GM21423 (cell line): ENCODE results near the gene HSPG2.

Experiments used
- ATAC-seq: cut with Tn5 transposase; IDR thresholded peaks from one replicate; pipeline ENCODE4 v1.9.1; 2021; ENCODE audit warnings: mild to moderate bottlenecking, moderate library complexity; ENCODE audit not compliant: unreplicated experiment

The HSPG2 gene

DNA sequence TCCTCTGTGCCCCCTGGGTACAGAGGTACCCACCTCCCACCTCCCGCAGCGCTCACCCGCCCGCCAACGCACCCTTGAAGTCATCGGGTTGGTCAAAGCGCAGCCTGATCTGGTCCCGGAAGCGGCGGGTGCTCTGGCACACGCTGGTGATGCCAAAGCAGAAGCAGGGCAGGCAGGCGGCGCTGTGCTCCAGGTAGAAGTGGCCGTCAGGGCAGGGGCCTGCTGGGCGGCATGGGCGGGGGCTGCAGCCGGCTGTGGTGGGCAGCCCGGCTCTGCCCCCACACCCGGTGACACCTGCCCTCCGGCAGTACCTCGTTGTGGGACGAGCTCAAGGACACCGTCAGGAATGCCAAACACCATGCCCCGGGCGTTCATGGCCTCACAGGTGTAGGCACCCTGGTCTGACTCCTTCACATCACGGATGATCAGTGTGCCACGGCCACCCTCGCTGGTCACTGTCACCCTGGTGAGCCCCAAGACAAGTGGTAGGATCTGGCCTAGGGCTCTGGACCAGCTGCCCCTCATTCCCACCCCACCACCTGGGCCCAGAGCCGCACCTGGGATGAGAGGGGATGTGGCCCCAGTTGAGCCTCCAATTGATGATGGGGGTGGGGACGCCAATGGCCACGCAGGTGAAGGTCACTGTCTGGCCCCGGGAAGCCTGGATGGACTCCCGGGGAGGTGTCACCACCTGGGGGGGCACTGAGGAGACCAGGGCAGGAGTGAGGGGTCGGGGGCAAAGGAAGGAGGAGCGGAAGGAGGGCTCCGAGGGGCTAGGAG is 52.5 kb downstream of the HSPG2 start:
- ATAC-seq: no peak

DNA sequence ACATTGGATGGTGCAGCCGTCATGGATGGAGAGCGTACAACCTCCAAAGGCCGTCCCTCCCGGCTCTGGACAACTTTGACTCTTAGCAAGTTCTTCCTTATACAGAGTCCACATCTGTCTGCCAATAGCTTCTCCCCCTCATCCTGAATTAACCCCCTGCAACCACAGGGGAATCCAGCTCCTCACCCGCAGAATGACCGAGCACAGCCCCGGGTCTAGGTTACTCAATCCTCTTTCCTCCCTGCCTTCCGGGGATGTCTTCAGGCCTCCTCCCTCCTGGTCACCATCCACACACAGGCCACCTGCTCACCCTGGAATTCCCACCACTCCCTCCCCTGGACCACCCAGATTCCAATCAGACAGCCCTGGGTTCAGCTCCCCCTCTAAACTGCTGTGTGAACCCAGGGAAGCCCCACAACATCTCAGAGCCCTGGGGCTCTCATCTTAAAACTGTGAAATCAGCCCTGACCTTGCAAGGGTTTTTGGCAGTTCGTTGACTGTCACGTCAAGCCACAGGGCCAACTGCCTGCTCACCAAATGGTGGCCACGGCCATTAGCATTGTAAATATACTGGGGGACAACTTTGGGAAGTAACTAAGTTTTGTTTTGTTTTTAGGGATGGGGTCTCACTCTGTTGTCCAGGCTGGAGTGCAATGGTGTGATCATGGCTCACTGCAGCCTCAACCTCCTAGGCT is 54.2 kb downstream of the HSPG2 start:
- ATAC-seq: no peak

DNA sequence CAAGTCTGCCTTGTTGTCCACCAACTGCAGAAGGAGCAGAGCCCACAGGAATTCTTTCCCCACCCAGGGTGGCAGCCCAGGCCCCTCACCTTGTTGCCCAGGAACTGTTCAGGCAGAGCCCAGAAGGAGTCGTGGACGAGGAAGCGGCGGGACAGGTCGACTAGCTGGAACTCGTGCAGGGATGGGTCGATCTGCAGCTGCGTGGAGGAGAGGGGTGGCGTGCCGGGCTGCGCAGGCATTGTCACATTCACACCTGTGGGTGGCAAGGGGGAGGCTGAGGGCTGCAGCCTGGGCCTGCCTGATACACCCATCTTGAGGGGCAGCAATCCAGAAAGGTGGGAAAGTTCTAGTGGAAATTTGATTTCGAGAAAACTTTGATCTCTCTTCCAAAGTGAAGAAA is 55.9 kb downstream of the HSPG2 start:
- no peak for ATAC-seq

DNA sequence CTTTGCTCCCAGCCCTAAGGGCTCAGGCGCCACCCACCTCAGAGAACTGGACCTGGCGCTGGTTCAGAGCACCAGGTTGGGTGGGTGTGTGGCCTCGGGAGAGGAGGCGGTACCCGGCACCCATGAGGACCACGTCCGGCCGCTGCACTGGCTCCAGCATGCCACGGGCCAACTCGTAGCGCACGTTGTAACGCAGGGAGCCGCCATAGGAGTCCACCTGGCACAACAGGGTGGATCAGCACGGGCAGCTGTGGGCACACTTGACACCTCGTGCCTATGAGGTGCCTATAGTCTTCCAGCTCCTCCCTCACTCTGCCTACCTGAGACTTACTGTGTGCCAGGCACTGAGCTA is 56.5 kb downstream of the HSPG2 start:
- ATAC-seq: no peak

DNA sequence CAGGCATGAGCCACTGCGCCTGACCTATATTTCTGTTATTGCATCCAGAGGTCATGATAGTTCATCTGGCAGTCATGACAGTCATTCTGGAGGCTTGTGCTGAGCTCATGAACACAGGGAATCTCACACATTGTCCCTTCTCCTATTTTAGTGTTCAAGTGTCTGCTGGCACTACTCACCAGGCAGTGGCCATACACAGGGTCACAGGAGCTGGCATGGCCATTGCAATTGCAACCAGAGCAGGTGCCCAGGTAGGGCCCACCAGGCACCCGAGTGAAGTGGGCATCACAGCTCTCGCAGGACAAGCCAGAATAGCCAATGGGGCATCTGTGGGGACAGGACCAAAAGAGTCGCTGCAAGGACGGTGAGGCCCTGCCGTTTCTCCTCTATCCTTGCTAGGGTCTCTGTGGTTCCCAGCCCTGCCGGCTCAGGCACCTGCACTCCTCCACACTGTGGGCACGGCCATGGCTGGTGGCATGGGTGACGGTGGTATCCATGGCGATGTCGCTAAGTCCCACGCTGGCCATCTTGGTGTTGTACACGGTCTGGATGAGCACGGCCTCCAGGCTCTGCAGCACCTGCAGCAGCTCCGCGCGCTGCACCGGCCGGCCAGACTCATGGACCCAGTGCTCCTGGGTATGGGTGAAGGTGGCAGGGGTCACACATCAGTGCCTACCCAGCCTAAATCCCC is 57.0 kb downstream of the HSPG2 start:
- ATAC-seq: no peak

DNA sequence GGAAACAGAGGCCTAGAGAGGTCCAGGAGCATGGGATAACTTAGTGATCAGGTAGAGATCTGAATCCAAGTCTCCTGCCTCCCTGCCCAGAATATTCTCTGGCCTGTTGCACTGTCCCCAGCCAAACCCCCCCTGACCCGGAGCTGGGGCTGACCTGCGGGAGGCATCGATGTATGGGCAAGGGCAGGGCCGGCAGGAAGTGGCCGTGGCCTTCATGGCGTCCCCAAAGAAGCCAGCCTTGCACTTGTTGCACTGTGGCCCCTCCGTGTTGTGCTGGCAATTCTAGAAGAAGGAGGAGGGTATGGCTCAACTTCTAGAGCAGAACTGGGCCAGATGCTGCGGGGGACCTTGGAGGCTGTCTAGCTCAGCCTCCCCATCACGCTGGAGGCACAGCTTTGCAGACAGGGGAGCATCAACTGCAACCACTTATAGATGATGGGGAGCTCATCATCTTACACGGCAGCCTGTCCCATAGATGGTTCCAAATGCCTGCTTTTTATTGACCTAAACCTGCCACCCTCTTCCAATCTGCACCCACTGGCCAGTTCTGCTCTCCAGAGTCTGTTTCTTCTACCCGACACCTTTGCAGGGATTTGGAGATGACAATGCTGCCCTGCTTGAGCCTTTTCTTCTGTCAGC is 58.2 kb downstream of the HSPG2 start:
- ATAC-seq: no peak

DNA sequence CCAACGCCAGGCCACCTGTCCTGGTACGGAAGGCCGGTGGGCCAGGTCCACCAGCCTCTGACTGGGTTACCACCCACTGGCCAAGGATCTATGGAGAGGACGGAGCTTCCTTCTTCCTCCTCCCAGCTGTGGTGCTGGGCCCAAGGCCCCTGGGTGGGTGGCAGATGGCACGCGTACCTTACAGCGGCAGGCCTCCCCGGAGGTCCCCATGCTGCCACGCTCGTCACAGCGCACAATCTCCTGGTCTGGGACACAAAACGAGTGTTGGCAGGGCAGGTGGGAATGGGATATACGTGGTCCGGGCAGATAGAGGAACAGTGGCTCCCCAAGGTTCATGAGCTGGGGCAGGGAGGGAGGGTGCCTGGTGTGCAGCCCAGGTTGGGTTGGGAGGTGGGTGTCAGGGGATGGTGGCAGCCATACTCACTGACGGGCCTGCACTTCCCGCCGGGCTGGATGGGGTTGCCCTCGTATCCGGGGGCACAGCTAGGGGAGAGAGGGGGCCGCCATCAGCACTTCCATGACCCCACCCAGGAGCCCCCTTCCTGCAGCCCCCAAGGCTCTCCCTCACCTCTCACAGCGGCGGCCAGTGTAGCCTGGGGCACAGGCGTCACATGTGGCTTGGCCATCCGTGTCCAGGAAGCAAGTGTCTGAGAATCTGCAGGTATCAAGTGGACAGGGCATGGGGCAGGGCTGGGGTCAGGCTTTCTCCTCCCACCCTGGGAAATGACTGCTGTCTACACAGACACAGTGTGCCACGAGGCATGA is 58.9 kb downstream of the HSPG2 start:
- no peak for ATAC-seq

DNA sequence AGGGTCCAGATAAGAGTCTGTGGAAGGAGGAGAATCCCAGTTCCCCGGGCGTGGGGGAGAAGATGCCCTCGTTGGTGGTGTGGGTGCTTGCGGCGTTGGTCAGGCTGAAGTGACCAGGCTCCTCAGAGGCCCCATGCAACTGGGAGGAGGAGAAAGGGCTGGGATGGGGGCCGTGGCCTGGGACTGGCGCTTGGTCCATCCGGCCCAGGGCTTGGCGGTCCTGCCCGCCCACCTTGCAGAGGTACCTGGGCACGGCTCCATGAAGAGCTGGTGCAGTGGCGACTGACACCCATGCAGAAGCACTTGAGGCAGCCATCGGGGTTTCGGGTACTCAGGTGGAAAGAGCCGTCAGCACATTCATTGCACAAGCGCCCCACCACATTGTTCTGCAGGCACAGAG is 60.8 kb downstream of the HSPG2 start:
- no peak for ATAC-seq

DNA sequence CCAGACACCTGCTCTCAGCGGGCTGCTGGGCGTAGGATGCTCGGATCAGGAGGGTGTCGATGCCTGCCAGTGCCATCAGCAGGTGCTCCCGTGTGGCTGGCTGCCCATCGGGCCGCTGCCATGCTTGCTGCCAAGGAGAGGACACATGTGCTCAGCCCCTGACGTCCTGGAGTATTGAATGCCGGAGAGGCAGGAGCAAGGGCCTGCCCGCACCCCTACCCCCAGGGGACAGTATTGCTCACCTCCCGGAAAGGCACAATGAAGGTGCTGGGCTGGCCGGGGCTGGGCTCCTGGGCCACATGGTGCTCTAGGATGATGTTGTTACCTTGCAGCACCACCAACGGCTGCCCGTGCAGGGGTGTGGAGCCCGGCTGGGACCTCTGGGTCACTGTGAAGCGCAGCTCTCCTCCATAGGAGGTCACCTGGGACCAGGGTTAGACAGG is 61.5 kb downstream of the HSPG2 start:
- ATAC-seq: no peak

DNA sequence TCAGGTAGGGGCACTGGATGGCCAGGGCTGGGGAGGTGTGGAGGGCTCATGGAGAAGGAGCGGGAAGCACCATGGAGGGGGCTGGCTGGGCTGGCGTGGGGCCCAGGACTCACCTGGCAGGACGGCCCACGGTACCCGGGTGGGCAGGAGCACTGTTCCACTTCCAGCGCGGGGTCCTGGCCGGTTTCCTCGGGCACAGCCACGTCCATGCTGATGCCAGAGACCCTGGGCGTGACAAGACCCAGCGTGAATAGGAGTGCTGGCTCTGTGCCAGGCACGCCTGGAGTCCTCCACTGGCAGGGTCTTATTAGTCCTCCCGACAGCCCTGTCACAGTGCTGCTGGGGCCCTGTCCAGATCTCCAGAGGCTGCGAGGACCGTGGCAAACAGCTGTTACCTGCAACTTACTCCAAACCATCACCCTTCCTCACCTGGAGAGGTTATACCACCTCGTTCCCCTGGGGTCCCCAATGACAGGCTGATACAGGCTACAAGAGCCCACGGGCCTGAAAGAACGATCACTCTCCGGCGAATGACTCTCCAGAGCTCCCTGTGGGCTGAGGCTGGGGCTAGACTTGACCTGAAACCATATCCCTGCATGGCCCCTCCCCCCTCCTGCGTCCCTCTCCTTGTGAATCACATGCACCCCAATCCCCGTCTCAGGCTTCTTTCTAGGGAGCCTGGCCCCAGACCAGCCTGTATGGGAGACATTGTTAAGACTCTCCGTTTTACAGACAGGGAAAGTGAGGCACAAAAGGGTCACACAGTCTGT is 62.1 kb downstream of the HSPG2 start:
- ATAC-seq: no peak

DNA sequence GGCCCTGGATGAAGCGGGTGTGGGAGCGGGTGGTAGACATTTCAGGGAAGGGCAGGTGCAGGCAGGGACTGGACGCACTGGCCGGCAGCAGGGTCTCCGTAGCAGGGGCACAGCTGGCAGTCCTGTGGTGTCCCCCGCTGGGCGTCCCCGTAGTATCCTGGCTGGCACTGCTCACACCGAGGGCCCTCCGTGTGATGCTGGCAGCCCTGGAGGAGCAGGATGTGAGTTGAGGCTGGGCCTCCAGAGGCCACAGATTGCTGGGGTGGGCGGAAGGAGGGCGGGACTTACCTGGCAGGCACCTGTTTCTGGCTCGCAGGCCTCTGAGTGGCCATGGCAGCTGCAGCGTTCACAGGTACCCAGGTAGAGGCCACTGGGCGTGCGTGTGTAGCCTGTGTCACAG is 62.8 kb downstream of the HSPG2 start:
- no peak for ATAC-seq

DNA sequence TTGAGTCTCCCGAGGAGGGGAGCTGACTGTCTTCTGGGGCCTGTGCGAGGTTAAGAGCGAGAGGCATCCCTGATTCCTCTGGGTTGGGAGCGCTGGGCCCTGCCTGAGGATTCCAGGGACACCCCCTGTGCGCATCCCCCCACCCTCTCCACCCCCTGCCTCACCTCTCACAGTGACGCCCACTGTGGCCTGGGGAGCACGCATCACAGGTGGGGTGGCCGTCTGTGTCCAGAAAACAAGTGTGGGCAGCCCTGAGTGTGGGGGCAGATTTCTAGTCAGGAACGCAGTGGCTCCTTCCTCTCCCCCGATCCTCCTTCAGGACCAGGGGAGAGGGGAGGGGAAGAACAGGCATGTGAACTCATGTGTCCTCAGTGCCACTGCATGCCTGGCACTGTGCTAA is 63.3 kb downstream of the HSPG2 start:
- ATAC-seq: no peak

DNA sequence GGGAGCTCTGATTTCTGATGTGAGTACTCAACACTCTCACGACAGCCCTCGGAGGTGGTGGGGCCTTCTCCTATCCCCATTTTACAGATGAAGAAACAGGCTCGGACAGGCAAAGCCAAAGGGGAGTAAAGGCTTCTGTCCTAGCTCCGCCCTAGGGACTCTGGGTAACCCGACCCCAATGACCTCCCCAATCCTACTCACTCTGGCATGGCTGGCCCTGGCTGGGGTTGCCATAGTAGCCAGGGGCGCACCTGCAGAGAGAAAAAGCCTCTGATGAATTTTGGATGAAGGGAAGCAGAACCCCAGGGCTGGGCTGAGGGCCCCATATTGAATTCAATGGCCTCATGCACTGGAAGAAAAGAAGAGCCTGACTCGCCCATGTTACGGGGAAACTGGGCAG is 63.9 kb downstream of the HSPG2 start:
- ATAC-seq: no peak

DNA sequence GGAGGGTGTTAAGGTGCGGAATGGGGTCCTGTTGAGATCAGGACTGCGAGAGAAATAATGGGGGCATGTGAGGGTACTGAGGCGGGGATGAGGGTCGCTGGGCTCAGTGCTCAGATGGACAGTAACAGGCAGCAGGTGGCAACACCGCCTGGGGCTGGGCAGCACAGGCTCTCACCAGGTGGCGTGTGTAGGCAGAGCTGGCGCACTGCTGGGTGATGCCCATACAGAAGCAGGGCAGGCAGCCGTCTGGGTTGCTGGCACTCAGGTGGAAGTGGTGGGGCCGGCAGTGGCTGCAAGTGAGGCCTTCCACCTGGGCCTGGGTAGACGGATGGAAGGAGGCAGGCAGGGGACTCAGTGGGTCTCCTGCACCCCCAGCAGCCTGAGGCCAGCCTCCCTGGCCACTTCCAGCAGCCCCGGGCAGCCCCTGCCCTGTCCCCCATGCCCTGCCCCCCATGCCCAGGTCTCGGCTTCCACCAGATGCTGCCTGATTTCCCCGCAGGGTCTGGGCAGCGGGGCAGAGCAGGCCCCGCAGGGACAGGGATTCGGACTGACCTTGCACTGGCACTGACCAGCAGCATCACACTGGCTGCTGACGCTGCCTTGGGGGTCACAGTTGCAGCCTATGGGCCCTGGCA is 64.5 kb downstream of the HSPG2 start:
- no peak for ATAC-seq

DNA sequence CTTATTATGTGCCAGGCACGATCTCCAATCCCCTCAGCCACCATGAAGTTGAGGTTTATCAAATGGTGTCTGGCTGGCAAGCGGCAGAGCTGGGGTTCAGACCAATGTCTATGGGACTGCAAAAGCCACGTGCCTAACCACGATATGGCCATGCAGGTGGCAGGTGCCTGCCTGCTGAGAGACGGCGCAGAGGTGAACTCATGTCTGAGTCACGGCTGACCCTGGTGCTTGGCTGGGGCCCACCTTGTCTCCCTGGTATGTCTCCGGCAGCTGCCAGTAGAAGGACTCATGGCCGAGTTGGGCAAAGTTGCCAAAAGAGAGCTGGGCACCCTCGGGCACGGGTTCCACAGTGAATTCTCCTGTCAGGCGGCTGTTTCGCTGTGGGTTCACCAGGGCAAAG is 65.2 kb downstream of the HSPG2 start:
- ATAC-seq: no peak

DNA sequence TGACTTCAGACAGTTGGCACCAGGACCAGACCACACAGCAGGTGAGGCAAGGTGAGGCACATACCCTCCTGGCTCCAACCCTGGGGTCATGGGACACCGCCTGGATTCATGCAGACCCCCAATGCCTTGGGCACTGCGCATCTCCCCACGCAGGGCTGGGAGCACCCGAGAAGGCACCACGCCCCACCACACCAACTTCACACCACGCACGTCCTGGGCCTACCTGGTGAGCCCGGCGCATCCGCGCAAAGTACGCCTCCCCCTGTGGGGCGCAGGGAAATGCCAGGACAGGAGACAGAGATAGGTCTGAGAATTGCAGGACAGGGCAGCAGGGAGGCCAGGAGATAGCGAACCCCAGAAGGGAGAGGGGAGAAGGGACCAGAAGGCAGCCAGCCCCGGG is 66.5 kb downstream of the HSPG2 start:
- ATAC-seq: no peak

DNA sequence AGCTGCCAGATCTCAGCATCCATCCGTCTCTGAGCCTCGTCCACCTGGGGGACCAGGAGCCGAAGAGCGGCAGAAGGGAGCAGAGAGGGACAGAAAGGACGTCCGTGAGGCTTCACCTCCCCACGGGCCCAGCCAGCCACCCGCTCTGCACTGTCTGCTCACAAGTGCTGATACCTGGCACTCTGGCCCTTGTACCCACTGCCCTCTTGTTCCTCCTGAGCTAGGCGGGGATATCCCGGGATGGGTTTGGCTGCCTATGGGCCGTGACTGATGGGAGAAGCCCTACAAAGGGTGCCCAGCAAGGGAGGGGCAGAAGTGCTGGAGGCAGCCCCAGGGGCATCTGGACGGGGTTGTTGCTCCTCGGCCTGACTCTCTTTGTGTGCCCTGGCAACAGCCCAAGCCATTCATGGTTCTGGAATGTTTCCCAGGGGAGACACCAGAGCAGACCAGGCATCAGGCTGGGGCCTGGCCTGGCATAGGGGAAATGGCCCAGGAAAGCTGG is 67.4 kb downstream of the HSPG2 start:
- ATAC-seq: no peak

DNA sequence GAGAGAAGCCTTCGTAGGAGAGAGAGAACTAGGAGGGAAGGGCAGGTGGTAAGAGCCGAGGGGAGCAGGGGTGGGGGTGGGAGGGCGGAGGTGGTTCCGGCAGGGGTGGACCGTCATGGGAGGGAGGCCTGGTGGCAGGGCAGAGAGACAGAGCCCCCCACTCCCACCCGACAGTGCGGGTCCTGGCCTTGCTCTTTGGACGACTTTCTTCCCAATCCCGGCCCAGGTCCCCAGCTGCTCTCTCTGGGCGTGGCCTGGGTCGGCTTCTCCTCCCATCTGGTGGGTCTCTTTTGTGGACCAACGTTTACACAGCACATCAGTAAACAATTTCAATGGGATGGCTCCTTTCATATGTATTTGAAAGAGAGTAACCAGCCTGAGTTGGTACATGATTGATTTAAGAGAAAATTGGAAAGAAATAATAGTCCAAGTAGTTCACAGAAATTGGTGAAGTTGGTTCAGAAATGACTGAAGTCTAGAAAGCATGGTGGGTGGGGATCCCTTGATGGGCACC is 68.1 kb downstream of the HSPG2 start:
- no peak for ATAC-seq

DNA sequence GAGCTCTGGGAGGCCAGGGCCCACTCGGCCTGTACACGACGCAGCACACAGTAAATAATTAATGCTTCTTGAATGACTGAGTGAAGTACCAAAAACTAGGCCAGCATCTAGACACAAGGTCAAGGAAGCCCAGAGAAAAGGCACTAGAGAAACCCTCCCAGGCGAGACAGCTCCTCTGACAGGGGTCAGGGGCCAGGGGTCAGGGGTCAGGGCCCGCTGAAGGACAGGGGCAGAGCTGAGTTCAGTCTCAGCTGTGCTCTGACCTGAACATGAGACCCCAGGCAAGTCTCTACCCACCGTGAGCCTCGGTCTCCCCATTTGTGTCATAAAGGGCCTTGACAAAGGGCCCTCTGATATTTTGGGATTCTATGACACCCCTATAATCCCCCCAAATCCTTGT is 68.6 kb downstream of the HSPG2 start:
- no peak for ATAC-seq
